Transverse colon (tissue), 4 donors: Measurements from ENCODE around the gene MTO1.

ENCODE experiments used
- CTCF ChIP-seq, 5 experiments: fragments of 200-600 bp in 3 of 5; fragments of 450-650 bp in 2 of 5; sonication (generic) in 3 of 5; IDR thresholded peaks; 1 replicate in 2 of 5; 2 replicates in 3 of 5; pipeline ENCODE4 v1.5.1; 2016 to 2017; ENCODE audit warnings: antibody characterized with exemption in 5 of 5, inconsistent platforms in 3 of 5, mild to moderate bottlenecking in 2 of 5, moderate library complexity in 1 of 5
- POLR2AphosphoS5 ChIP-seq, 3 donors: sonication (generic); formaldehyde crosslinking; IDR thresholded peaks; one replicate each; pipeline ENCODE4 v1.6.1; 2016; ENCODE audit warnings: antibody characterized with exemption in 3 of 3

- TF ChIP-seq POLR2AphosphoS5 (IDR thresholded peaks at IDR 0.05) (no peak), CTCF (IDR thresholded peaks at IDR 0.05) (no peak)
Measured at GRCh38 chr6:73451223-73452106, 10.1 kb upstream of the MTO1 start.
